Measurements from ENCODE around the gene CHST8.

- TF ChIP-seq CTCF (IDR thresholded peaks at IDR 0.05; ENCODE audit: insufficient read depth, low read depth, low read length) (no peak), EZH2 (IDR thresholded peaks at IDR 0.05; ENCODE audit: insufficient read depth, low read length) (no peak)
Observed at GRCh38 chr19:33587150-33587549, 34.6 kb upstream of the CHST8 start.
